ENCODE data around the gene FAP. TPM values are rescaled to one million over a fixed set of nuclear protein-coding genes. Genes with fewer than 3 reads are reported as not detected.

The FAP gene
- total and polyA plus RNA-seq, 2 donors = 1.5 to 1.8 TPM

DNA sequence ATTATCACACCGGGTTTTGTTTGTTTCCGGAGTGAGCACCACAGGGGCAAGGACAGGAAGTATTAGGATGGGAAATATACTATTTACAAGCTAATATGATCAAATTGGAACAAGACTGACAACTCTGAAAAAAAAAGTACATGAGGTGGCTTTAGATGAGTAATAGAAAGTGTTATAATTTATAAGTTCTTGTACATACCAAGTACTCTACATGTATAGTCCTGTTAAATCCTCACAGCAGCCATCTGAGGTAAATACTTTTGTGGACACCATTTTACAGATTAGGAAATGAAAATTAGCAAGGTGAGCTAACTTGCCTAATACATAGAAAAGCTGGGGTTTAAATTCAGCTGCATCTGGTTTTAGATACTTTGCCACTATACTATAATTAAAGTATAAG lies 11.2 kb downstream of the FAP start:
- Histone ChIP-seq H3K9me3 (ENCODE audit: control insufficient read depth in 2 of 2, insufficient read depth in 1 of 2, low read length in 1 of 2) (peaks cover 0 to 7% of the 10 kb centered on the region in 2 donors), H3K27ac (ENCODE audit: low read depth in 1 of 2, low read length in 1 of 2) (no peak overlapping the region), H3K27me3 (ENCODE audit: control insufficient read depth in 2 of 2, insufficient read depth in 1 of 2, low read length in 1 of 2) (no peaks in the 10 kb centered on the region), H3K36me3 (ENCODE audit: control insufficient read depth in 2 of 2, insufficient read depth in 2 of 2, low read length in 1 of 2) (no peaks in the 10 kb centered on the region), H3K4me3 (ENCODE audit: low read length in 2 of 2) (no peak overlapping the region), H3K4me1 (ENCODE audit: control insufficient read depth in 2 of 2, insufficient read depth in 2 of 2, low read length in 2 of 2) (no peaks in the 10 kb centered on the region)
- 89% methylated on average over 2 of the region's 2 CpGs for WGBS
- DNase-seq (ENCODE audit: low read depth in 6 of 9, low spot score in 9 of 9) = no peak

DNA sequence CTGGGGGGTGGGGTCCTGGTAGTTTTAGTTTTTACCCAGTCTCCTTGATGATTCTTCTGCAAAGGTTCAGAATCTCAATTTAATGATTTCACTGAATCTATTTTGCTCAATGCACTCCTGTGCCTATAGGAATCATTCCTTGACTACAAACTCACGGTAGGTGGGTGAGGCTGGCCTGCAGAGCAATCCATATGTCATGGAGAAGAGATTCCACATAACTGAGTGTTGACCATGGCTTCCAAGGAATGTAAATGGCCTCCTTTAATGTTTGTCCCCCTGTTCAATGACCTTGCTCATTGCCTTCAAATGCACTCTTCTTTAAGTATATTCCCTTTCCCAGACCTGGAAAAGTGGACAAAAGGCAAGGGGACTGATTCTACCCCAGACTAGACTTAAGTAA lies 12.5 kb downstream of the FAP start:
- H3K27me3 ChIP-seq (ENCODE audit: control insufficient read depth in 2 of 2, insufficient read depth in 1 of 2, low read length in 1 of 2) = no peaks in the 10 kb centered on the region
- H3K4me3 ChIP-seq (ENCODE audit: low read length in 2 of 2) = no peak overlapping the region
- DNase-seq (ENCODE audit: low read depth in 6 of 9, low spot score in 9 of 9) = no peak
- 94% methylated on average over 1 of the region's 1 CpG for WGBS
- H3K9me3 ChIP-seq (ENCODE audit: control insufficient read depth in 2 of 2, insufficient read depth in 1 of 2, low read length in 1 of 2) = peaks cover 0 to 7% of the 10 kb centered on the region in 2 donors
- no peak overlapping the region for H3K27ac ChIP-seq (ENCODE audit: low read depth in 1 of 2, low read length in 1 of 2)
- no peaks in the 10 kb centered on the region for H3K4me1 ChIP-seq (ENCODE audit: control insufficient read depth in 2 of 2, insufficient read depth in 2 of 2, low read length in 2 of 2)
- H3K36me3 ChIP-seq (ENCODE audit: control insufficient read depth in 2 of 2, insufficient read depth in 2 of 2, low read length in 1 of 2) = no peaks in the 10 kb centered on the region

DNA sequence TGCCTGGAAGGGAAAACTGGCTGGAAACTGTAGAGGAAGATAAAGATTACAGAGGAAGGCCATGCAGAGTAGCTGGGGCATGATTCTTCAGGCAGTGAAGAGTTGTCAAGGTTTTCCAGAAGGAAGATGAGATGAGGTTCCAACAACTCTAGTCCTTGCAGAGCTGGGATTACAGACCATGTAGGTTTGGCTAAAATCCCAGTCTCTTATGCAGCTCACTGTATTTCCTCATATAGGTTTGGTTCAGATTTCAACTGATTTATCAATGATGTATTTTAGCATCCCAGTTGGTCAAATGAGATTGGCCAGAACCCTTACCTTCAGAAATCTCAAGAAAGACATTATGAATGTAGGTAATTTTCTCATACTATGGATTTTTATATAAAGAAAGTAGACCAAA lies 16.4 kb downstream of the FAP start:
- Histone ChIP-seq H3K4me1 (ENCODE audit: control insufficient read depth in 2 of 2, insufficient read depth in 2 of 2, low read length in 2 of 2) (no peaks in the 10 kb centered on the region), H3K9me3 (ENCODE audit: control insufficient read depth in 2 of 2, insufficient read depth in 1 of 2, low read length in 1 of 2) (no peaks in the 10 kb centered on the region), H3K27me3 (ENCODE audit: control insufficient read depth in 2 of 2, insufficient read depth in 1 of 2, low read length in 1 of 2) (no peaks in the 10 kb centered on the region), H3K36me3 (ENCODE audit: control insufficient read depth in 2 of 2, insufficient read depth in 2 of 2, low read length in 1 of 2) (no peaks in the 10 kb centered on the region), H3K4me3 (ENCODE audit: low read length in 2 of 2) (no peak overlapping the region), H3K27ac (ENCODE audit: low read depth in 1 of 2, low read length in 1 of 2) (no peak overlapping the region)
- DNase-seq (ENCODE audit: low read depth in 6 of 9, low spot score in 9 of 9) = no peak

DNA sequence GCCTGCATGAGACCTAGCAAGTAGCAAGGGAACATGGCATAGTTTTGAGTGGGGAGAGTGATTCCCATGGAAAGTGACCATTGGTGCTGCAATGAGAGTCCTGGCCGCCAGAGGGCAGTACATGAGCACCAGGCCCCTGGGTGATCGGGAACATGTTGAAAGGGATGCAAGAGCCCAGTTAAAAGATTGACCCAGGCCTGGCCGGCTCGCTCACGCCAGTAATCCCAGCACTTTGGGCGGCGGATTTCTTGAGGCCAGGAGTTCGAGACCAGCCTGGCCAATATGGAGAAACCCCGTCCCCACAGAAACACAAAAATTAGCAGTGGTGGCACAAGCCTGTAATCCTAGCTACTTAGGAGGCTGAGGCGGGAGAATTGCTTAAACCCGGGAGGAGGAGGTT lies 22.2 kb downstream of the FAP start:
- Histone ChIP-seq H3K4me1 (ENCODE audit: control insufficient read depth in 2 of 2, insufficient read depth in 2 of 2, low read length in 2 of 2) (no peaks in the 10 kb centered on the region), H3K27ac (ENCODE audit: low read depth in 1 of 2, low read length in 1 of 2) (no peak overlapping the region), H3K4me3 (ENCODE audit: low read length in 2 of 2) (no peak overlapping the region), H3K9me3 (ENCODE audit: control insufficient read depth in 2 of 2, insufficient read depth in 1 of 2, low read length in 1 of 2) (no peaks in the 10 kb centered on the region), H3K27me3 (ENCODE audit: control insufficient read depth in 2 of 2, insufficient read depth in 1 of 2, low read length in 1 of 2) (no peaks in the 10 kb centered on the region), H3K36me3 (ENCODE audit: control insufficient read depth in 2 of 2, insufficient read depth in 2 of 2, low read length in 1 of 2) (no peaks in the 10 kb centered on the region)
- 55% methylated on average over 11 of the region's 11 CpGs for WGBS
- peak in 6 of 9 donors; percentile 7 to 35 (median 14) for DNase-seq (ENCODE audit: low read depth in 6 of 9, low spot score in 9 of 9)

DNA sequence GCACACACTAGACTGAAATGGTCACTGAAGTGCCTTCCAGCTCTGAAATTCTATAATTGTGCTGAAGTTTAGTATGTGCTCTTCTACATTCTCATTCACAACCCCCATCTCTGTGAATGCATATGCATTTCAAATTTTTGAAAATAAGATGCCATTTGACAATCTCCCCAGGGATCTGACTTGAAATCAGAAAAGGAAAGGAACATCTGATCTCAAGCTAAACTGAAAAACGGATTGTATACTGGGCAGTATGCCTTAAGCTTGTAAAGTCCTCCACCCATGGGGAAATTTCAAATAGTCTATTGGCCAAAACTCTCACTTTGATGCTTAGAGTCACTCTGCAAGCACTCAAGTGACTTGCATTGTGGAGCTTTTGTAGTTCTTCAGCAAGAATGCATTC lies 22.9 kb downstream of the FAP start:
- H3K27ac ChIP-seq (ENCODE audit: low read depth in 1 of 2, low read length in 1 of 2) = no peak overlapping the region
- 88% methylated on average over 1 of the region's 1 CpG for WGBS
- H3K27me3 ChIP-seq (ENCODE audit: control insufficient read depth in 2 of 2, insufficient read depth in 1 of 2, low read length in 1 of 2) = no peaks in the 10 kb centered on the region
- no peaks in the 10 kb centered on the region for H3K4me1 ChIP-seq (ENCODE audit: control insufficient read depth in 2 of 2, insufficient read depth in 2 of 2, low read length in 2 of 2)
- H3K9me3 ChIP-seq (ENCODE audit: control insufficient read depth in 2 of 2, insufficient read depth in 1 of 2, low read length in 1 of 2) = no peaks in the 10 kb centered on the region
- no peaks in the 10 kb centered on the region for H3K36me3 ChIP-seq (ENCODE audit: control insufficient read depth in 2 of 2, insufficient read depth in 2 of 2, low read length in 1 of 2)
- H3K4me3 ChIP-seq (ENCODE audit: low read length in 2 of 2) = no peak overlapping the region
- DNase-seq (ENCODE audit: low read depth in 6 of 9, low spot score in 9 of 9) = no peak

DNA sequence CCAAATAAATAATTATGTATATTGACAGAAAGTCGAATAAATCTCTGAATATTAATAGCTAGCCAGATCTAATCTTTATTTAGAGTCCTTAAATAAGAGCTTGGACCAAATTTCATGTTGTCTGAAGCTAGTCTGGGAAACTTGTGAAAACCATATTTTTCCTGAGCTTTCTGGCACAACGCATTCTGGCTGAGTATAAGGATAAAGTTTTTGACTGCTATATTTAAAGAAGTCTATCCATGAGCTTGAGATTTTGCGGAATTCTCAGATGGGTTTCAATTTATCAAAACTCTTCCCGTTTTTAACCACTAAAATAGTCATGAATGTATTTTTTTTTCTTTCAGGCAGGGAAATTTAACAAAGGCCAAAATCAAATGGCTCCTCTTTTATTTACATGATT lies 23.8 kb downstream of the FAP start:
- DNase-seq (ENCODE audit: low read depth in 6 of 9, low spot score in 9 of 9) = no peak
- no peak overlapping the region for H3K4me3 ChIP-seq (ENCODE audit: low read length in 2 of 2)
- no peaks in the 10 kb centered on the region for H3K36me3 ChIP-seq (ENCODE audit: control insufficient read depth in 2 of 2, insufficient read depth in 2 of 2, low read length in 1 of 2)
- H3K27me3 ChIP-seq (ENCODE audit: control insufficient read depth in 2 of 2, insufficient read depth in 1 of 2, low read length in 1 of 2) = no peaks in the 10 kb centered on the region
- no peak overlapping the region for H3K27ac ChIP-seq (ENCODE audit: low read depth in 1 of 2, low read length in 1 of 2)
- WGBS = 92% methylated on average over 4 of the region's 4 CpGs
- H3K9me3 ChIP-seq (ENCODE audit: control insufficient read depth in 2 of 2, insufficient read depth in 1 of 2, low read length in 1 of 2) = no peaks in the 10 kb centered on the region
- H3K4me1 ChIP-seq (ENCODE audit: control insufficient read depth in 2 of 2, insufficient read depth in 2 of 2, low read length in 2 of 2) = no peaks in the 10 kb centered on the region

DNA sequence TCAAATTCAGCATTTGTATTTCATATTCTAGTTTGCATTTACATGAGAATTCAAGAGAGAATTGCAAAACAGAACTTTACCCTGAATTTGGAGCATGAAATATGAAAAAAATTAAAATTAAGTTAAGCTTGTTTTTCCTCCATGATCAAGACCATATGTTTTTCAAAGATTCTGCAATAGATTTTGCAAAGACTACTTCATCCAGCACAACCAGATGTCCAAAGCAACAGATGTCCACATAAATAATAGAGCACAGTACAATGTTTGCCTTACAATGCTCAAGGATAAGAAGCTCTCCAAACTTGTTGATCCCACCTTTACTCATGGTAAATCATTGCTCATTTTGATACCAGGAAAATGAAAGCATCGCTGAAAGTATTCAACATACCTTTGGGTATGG lies 25.6 kb downstream of the FAP start:
- Histone ChIP-seq H3K36me3 (ENCODE audit: control insufficient read depth in 2 of 2, insufficient read depth in 2 of 2, low read length in 1 of 2) (no peaks in the 10 kb centered on the region), H3K4me1 (ENCODE audit: control insufficient read depth in 2 of 2, insufficient read depth in 2 of 2, low read length in 2 of 2) (no peaks in the 10 kb centered on the region), H3K9me3 (ENCODE audit: control insufficient read depth in 2 of 2, insufficient read depth in 1 of 2, low read length in 1 of 2) (no peaks in the 10 kb centered on the region), H3K4me3 (ENCODE audit: low read length in 2 of 2) (no peak overlapping the region), H3K27ac (ENCODE audit: low read depth in 1 of 2, low read length in 1 of 2) (no peak overlapping the region), H3K27me3 (ENCODE audit: control insufficient read depth in 2 of 2, insufficient read depth in 1 of 2, low read length in 1 of 2) (no peaks in the 10 kb centered on the region)
- no peak for DNase-seq (ENCODE audit: low read depth in 6 of 9, low spot score in 9 of 9)
- 91% methylated on average over 1 of the region's 1 CpG for WGBS

DNA sequence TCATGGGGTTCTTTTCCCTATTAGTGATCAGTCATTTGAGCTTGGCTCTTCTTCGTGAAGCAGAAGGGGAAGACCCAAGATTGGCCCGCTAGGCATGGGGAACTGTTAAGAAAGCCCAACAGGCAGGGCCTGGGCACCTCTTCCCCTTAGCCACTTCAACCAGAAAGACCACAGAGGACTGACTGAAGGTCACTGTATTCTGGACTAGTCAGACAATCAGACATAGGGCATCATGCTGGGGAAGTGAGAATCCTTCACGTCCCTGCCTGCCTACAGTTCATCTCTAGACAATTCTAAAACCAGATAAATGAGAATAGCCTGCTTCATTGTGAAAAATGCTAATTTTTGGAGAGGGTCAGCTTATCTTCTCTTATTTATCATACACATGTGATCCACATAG lies 28.1 kb downstream of the FAP start:
- WGBS = 95% methylated on average over 3 of the region's 3 CpGs
- H3K4me1 ChIP-seq (ENCODE audit: control insufficient read depth in 2 of 2, insufficient read depth in 2 of 2, low read length in 2 of 2) = no peaks in the 10 kb centered on the region
- no peaks in the 10 kb centered on the region for H3K9me3 ChIP-seq (ENCODE audit: control insufficient read depth in 2 of 2, insufficient read depth in 1 of 2, low read length in 1 of 2)
- no peak overlapping the region for H3K27ac ChIP-seq (ENCODE audit: low read depth in 1 of 2, low read length in 1 of 2)
- H3K4me3 ChIP-seq (ENCODE audit: low read length in 2 of 2) = no peak overlapping the region
- DNase-seq (ENCODE audit: low read depth in 6 of 9, low spot score in 9 of 9) = no peak
- H3K27me3 ChIP-seq (ENCODE audit: control insufficient read depth in 2 of 2, insufficient read depth in 1 of 2, low read length in 1 of 2) = no peaks in the 10 kb centered on the region
- no peaks in the 10 kb centered on the region for H3K36me3 ChIP-seq (ENCODE audit: control insufficient read depth in 2 of 2, insufficient read depth in 2 of 2, low read length in 1 of 2)

DNA sequence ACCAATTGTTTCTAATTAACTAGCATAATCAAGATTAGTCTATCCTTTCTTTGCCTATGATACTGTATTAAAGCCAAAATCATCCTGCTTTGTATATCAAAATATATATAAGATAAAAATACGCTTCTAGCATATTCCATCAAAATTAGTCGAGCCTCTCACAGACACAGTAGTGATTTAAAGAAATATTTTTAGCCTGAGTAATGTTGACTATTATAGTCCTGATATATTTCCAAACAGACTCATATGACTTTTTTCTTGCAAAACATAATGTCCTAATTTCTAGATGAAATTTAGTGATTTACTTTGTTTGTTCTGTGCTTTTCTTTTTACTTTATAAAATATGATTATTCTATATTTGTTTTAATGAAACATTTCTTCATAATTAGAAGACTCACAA lies 30.9 kb downstream of the FAP start:
- WGBS = 94% methylated on average over 2 of the region's 2 CpGs
- no peaks in the 10 kb centered on the region for H3K9me3 ChIP-seq (ENCODE audit: control insufficient read depth in 2 of 2, insufficient read depth in 1 of 2, low read length in 1 of 2)
- no peaks in the 10 kb centered on the region for H3K36me3 ChIP-seq (ENCODE audit: control insufficient read depth in 2 of 2, insufficient read depth in 2 of 2, low read length in 1 of 2)
- no peak overlapping the region for H3K4me3 ChIP-seq (ENCODE audit: low read length in 2 of 2)
- H3K4me1 ChIP-seq (ENCODE audit: control insufficient read depth in 2 of 2, insufficient read depth in 2 of 2, low read length in 2 of 2) = no peaks in the 10 kb centered on the region
- H3K27ac ChIP-seq (ENCODE audit: low read depth in 1 of 2, low read length in 1 of 2) = no peak overlapping the region
- no peaks in the 10 kb centered on the region for H3K27me3 ChIP-seq (ENCODE audit: control insufficient read depth in 2 of 2, insufficient read depth in 1 of 2, low read length in 1 of 2)
- DNase-seq (ENCODE audit: low read depth in 6 of 9, low spot score in 9 of 9) = no peak

DNA sequence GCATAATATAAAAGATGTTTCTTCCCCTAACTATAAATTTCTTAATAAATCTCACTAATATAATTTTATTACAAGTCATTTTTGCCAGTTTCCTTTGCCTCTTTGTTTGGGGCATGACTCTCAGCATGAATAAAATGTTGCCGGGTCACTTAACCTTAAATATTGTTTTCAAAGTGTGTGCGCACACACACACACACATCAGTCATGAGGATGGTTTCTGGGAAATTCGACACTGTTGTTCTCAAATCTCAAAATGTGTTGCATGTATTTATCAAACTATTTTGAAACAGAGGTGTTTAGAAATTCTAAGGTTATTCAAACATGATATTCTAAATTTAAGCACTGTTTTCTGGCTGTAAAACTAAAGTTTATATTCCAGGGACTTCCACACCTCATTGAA lies 31.5 kb downstream of the FAP start:
- Histone ChIP-seq H3K4me3 (ENCODE audit: low read length in 2 of 2) (no peak overlapping the region), H3K36me3 (ENCODE audit: control insufficient read depth in 2 of 2, insufficient read depth in 2 of 2, low read length in 1 of 2) (no peaks in the 10 kb centered on the region), H3K9me3 (ENCODE audit: control insufficient read depth in 2 of 2, insufficient read depth in 1 of 2, low read length in 1 of 2) (no peaks in the 10 kb centered on the region), H3K27ac (ENCODE audit: low read depth in 1 of 2, low read length in 1 of 2) (no peak overlapping the region), H3K27me3 (ENCODE audit: control insufficient read depth in 2 of 2, insufficient read depth in 1 of 2, low read length in 1 of 2) (no peaks in the 10 kb centered on the region), H3K4me1 (ENCODE audit: control insufficient read depth in 2 of 2, insufficient read depth in 2 of 2, low read length in 2 of 2) (no peaks in the 10 kb centered on the region)
- WGBS = 91% methylated on average over 3 of the region's 3 CpGs
- no peak for DNase-seq (ENCODE audit: low read depth in 6 of 9, low spot score in 9 of 9)
